Measurements from ENCODE around the gene GREB1.

GRCh38 chr2:11589316-11589940 is 55.6 kb downstream of the GREB1 start:
- TF ChIP-seq, protein P1, sequence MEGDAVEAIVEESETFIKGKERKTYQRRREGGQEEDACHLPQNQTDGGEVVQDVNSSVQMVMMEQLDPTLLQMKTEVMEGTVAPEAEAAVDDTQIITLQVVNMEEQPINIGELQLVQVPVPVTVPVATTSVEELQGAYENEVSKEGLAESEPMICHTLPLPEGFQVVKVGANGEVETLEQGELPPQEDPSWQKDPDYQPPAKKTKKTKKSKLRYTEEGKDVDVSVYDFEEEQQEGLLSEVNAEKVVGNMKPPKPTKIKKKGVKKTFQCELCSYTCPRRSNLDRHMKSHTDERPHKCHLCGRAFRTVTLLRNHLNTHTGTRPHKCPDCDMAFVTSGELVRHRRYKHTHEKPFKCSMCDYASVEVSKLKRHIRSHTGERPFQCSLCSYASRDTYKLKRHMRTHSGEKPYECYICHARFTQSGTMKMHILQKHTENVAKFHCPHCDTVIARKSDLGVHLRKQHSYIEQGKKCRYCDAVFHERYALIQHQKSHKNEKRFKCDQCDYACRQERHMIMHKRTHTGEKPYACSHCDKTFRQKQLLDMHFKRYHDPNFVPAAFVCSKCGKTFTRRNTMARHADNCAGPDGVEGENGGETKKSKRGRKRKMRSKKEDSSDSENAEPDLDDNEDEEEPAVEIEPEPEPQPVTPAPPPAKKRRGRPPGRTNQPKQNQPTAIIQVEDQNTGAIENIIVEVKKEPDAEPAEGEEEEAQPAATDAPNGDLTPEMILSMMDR (IDR thresholded peaks at IDR 0.05): peak; percentile 10
- TF ChIP-seq EZH2 (IDR thresholded peaks at IDR 0.05): no peak
